ENCODE measurements around the gene MEF2B.
A peak's percentile ranks its signal among the peaks of the same experiment; 100 is the strongest.
"Not testable (repeated sequence)": the region's sequence is repeated elsewhere in the genome, so short reads cannot be mapped to it uniquely, and the experiment has no call there.

MEF2B gene

GRCh38 chr19:19121371-19121770 lies 48.7 kb downstream of the MEF2B start:
- no peak for DNase-seq

- peak; percentile 21 for DNase-seq
Measured at GRCh38 chr19:19120308-19121231, 49.5 kb downstream of the MEF2B start.

GRCh38 chr19:19119325-19120237 lies 50.5 kb downstream of the MEF2B start:
- no peak for DNase-seq

GRCh38 chr19:19115954-19116353 lies 54.1 kb downstream of the MEF2B start:
- peak; percentile 31 for DNase-seq

GRCh38 chr19:19113040-19113626 lies 56.9 kb downstream of the MEF2B start:
- DNase-seq, result no peak

- no peak for DNase-seq
Measured at GRCh38 chr19:19111967-19112580, 58.0 kb downstream of the MEF2B start.

GRCh38 chr19:19111136-19111835 lies 58.8 kb downstream of the MEF2B start:
- no peak for DNase-seq

- DNase-seq, result peak; percentile 13
Measured at GRCh38 chr19:19110410-19111135, 59.5 kb downstream of the MEF2B start.

- no peak for DNase-seq
Measured at GRCh38 chr19:19109601-19110000, 60.5 kb downstream of the MEF2B start.

GRCh38 chr19:19107654-19108053 lies 62.4 kb downstream of the MEF2B start:
- no peak for DNase-seq

GRCh38 chr19:19106938-19107337 lies 63.1 kb downstream of the MEF2B start:
- not testable (repeated sequence) for DNase-seq

- DNase-seq, result no peak
Measured at GRCh38 chr19:19106056-19106551, 64.0 kb downstream of the MEF2B start.

GRCh38 chr19:19105365-19106055 lies 64.6 kb downstream of the MEF2B start:
- DNase-seq, result no peak

GRCh38 chr19:19103167-19103566 lies 66.9 kb downstream of the MEF2B start:
- DNase-seq, result no peak

- DNase-seq, result not testable (repeated sequence)
Measured at GRCh38 chr19:19102566-19102965, 67.5 kb downstream of the MEF2B start.

- no peak for DNase-seq
Measured at GRCh38 chr19:19101540-19101939, 68.5 kb downstream of the MEF2B start.

- DNase-seq, result no peak
Measured at GRCh38 chr19:19098703-19099632, 71.1 kb downstream of the MEF2B start.

- DNase-seq, result no peak
Measured at GRCh38 chr19:19098084-19098702, 71.9 kb downstream of the MEF2B start.
